ENCODE measurements around the gene FAM162A.
A peak's percentile ranks its signal among the peaks of the same experiment; 100 is the strongest.
"Not testable (repeated sequence)": the region's sequence is repeated elsewhere in the genome, so short reads cannot be mapped to it uniquely, and the experiment has no call there.

Gene FAM162A

GRCh38 chr3:122421836-122422235 lies 37.9 kb downstream of the FAM162A start:
- no peak for DNase-seq (ENCODE audit: low read depth)

GRCh38 chr3:122427857-122428471 lies 44.0 kb downstream of the FAM162A start:
- DNase-seq (ENCODE audit: low read depth), result no peak

GRCh38 chr3:122430371-122430770 lies 46.4 kb downstream of the FAM162A start:
- no peak for DNase-seq (ENCODE audit: low read depth)

GRCh38 chr3:122435950-122436349 lies 52.0 kb downstream of the FAM162A start:
- no peak for DNase-seq (ENCODE audit: low read depth)

GRCh38 chr3:122443090-122443489 lies 59.1 kb downstream of the FAM162A start:
- DNase-seq (ENCODE audit: low read depth), result no peak

GRCh38 chr3:122443762-122444490 lies 59.9 kb downstream of the FAM162A start:
- not testable (repeated sequence) for DNase-seq (ENCODE audit: low read depth)

- DNase-seq (ENCODE audit: low read depth), result not testable (repeated sequence)
Observed at GRCh38 chr3:122444491-122444887, 60.5 kb downstream of the FAM162A start.

- DNase-seq (ENCODE audit: low read depth), result not testable (repeated sequence)
Observed at GRCh38 chr3:122448218-122448617, 64.2 kb downstream of the FAM162A start.

- DNase-seq (ENCODE audit: low read depth), result no peak
Observed at GRCh38 chr3:122451371-122451770, 67.4 kb downstream of the FAM162A start.

- DNase-seq (ENCODE audit: low read depth), result no peak
Observed at GRCh38 chr3:122456074-122456473, 72.1 kb downstream of the FAM162A start.

- no peak for DNase-seq (ENCODE audit: low read depth)
Observed at GRCh38 chr3:122457706-122458105, 73.7 kb downstream of the FAM162A start.

GRCh38 chr3:122458992-122459391 lies 75.0 kb downstream of the FAM162A start:
- peak; percentile 53 for DNase-seq (ENCODE audit: low read depth)

- no peak for DNase-seq (ENCODE audit: low read depth)
Observed at GRCh38 chr3:122461806-122462205, 77.8 kb downstream of the FAM162A start.
